Measurements from ENCODE around the gene ALDH3B1.

GRCh38 chr11:68040101-68040956 is 30.2 kb downstream of the ALDH3B1 start:
- no peak for TF ChIP-seq FOXK2 (IDR thresholded peaks at IDR 0.05)
- no peak for TF ChIP-seq CTBP1 (IDR thresholded peaks at IDR 0.05; ENCODE audit: borderline replicate concordance)
- no peak for TF ChIP-seq ELF4 (IDR thresholded peaks at IDR 0.05)
- no peak for TF ChIP-seq SUZ12 (IDR thresholded peaks at IDR 0.05)
- TF ChIP-seq ARNT (IDR thresholded peaks at IDR 0.05) = no peak
- TF ChIP-seq TARDBP (IDR thresholded peaks at IDR 0.05) = no peak
- no peak for TF ChIP-seq FOXA1 (IDR thresholded peaks at IDR 0.05)
- no peak for TF ChIP-seq HDGF (IDR thresholded peaks at IDR 0.05; ENCODE audit: borderline replicate concordance)
- no peak for TF ChIP-seq L3MBTL2 (conservative IDR thresholded peaks at IDR 0.05)
- TF ChIP-seq FOXM1 (IDR thresholded peaks at IDR 0.05; ENCODE audit: borderline replicate concordance) = no peak

Measured in HEK293T (cell line).